Measurements from ENCODE around the gene PACS1.

PACS1 gene

GRCh38 chr11:66115638-66116301 lies 45.7 kb downstream of the PACS1 start:
- TF ChIP-seq CTCF (IDR thresholded peaks at IDR 0.05; ENCODE audit: low read depth, low read length, missing control alignments): no peak
- in situ Hi-C loops (cut with HindIII; ENCODE audit: low sequenced_read_pairs): loop anchor here (5.0 kb wide), 1 partner anchor 33 kb away; no protein-coding TSS in a partner anchor
- DNase-seq (ENCODE audit: low read depth): no peak
- no peak overlapping the region for H3K4me3 ChIP-seq (ENCODE audit: low read depth, low read length)

GRCh38 chr11:66116576-66117361 lies 46.7 kb downstream of the PACS1 start:
- no peak overlapping the region for H3K4me3 ChIP-seq (ENCODE audit: low read depth, low read length)
- in situ Hi-C loops (cut with HindIII; ENCODE audit: low sequenced_read_pairs): loop anchor here (5.0 kb wide), 1 partner anchor 34 kb away; no protein-coding TSS in a partner anchor
- TF ChIP-seq CTCF (IDR thresholded peaks at IDR 0.05; ENCODE audit: low read depth, low read length, missing control alignments): no peak
- DNase-seq (ENCODE audit: low read depth): no peak

- TF ChIP-seq CTCF (IDR thresholded peaks at IDR 0.05; ENCODE audit: low read depth, low read length, missing control alignments): no peak
- DNase-seq (ENCODE audit: low read depth): no peak
- no peak overlapping the region for H3K4me3 ChIP-seq (ENCODE audit: low read depth, low read length)
- in situ Hi-C loops (cut with HindIII; ENCODE audit: low sequenced_read_pairs): loop anchor here (5.0 kb wide), 1 partner anchor 37 kb away; no protein-coding TSS in a partner anchor
These were observed 48.8 kb downstream of the PACS1 start for GRCh38 chr11:66118847-66119246.

- DNase-seq (ENCODE audit: low read depth): peak; percentile 71
- H3K4me3 ChIP-seq (ENCODE audit: low read depth, low read length): no peak overlapping the region
- TF ChIP-seq CTCF (IDR thresholded peaks at IDR 0.05; ENCODE audit: low read depth, low read length, missing control alignments): no peak
- in situ Hi-C loops (cut with HindIII; ENCODE audit: low sequenced_read_pairs): loop anchor here (5.0 kb wide), 1 partner anchor 37 kb away; no protein-coding TSS in a partner anchor
These were observed 49.5 kb downstream of the PACS1 start for GRCh38 chr11:66119348-66120133.

- no peak for TF ChIP-seq CTCF (IDR thresholded peaks at IDR 0.05; ENCODE audit: low read depth, low read length, missing control alignments)
- no peak for DNase-seq (ENCODE audit: low read depth)
- in situ Hi-C loops (cut with HindIII; ENCODE audit: low sequenced_read_pairs): no loop called here
- no peak overlapping the region for H3K4me3 ChIP-seq (ENCODE audit: low read depth, low read length)
These were observed 51.4 kb downstream of the PACS1 start for GRCh38 chr11:66121466-66121865.

GRCh38 chr11:66123902-66124301 lies 53.8 kb downstream of the PACS1 start:
- in situ Hi-C loops (cut with HindIII; ENCODE audit: low sequenced_read_pairs): no loop called here
- DNase-seq (ENCODE audit: low read depth): no peak
- TF ChIP-seq CTCF (IDR thresholded peaks at IDR 0.05; ENCODE audit: low read depth, low read length, missing control alignments): no peak
- no peak overlapping the region for H3K4me3 ChIP-seq (ENCODE audit: low read depth, low read length)
